Ectodermal cell (in vitro differentiated cells): ENCODE data around the gene ALKBH6.
A peak's percentile ranks its signal among the peaks of the same experiment; 100 is the strongest.

Source experiments
- H3K27ac ChIP-seq: 2 replicates; pipeline ENCODE4 v1.7.0; 2013; ENCODE audit warnings: mild to moderate bottlenecking, low read depth, low read length; ENCODE audit not compliant: insufficient read depth, poor library complexity, severe bottlenecking
- H3K27me3 ChIP-seq: 2 replicates; pipeline ENCODE4 v1.7.0; 2013; ENCODE audit warnings: mild to moderate bottlenecking, low read length; ENCODE audit not compliant: insufficient read depth, control insufficient read depth, poor library complexity, severe bottlenecking
- H3K36me3 ChIP-seq: one replicate; pipeline ENCODE4 v1.7.0; 2013; ENCODE audit warnings: low read length; ENCODE audit not compliant: control insufficient read depth, insufficient read depth
- H3K4me1 ChIP-seq: one replicate; pipeline ENCODE4 v1.7.0; 2013; ENCODE audit warnings: low read length; ENCODE audit not compliant: control insufficient read depth, insufficient read depth
- H3K4me3 ChIP-seq: 2 replicates; pipeline ENCODE4 v1.7.0; 2013; ENCODE audit warnings: low read depth, low read length, control low read depth; ENCODE audit not compliant: insufficient read depth
- H3K9me3 ChIP-seq: 2 replicates; pipeline ENCODE4 v1.7.0; 2013; ENCODE audit warnings: mild to moderate bottlenecking, low read length, moderate library complexity; ENCODE audit not compliant: control insufficient read depth
- WGBS, 2 experiments: methylation state at CpG; one replicate each; pipeline ENCODE4 v1.1.7; 2013; ENCODE audit warnings: missing lambda C conversion rate in 2 of 2; 5-methylcytosine and 5-hydroxymethylcytosine counted together

The ALKBH6 gene

GRCh38 chr19:36009633-36010379, 4.2 kb downstream of the ALKBH6 start:
- Histone ChIP-seq H3K27me3 (no peaks in the 10 kb centered on the region), H3K36me3 (no peaks in the 10 kb centered on the region), H3K27ac (no peak overlapping the region), H3K9me3 (no peaks in the 10 kb centered on the region), H3K4me1 (peaks cover 6% of the 10 kb centered on the region), H3K4me3 (peak overlapping the region; percentile 37)
- WGBS, 2 experiments, result 60 to 64% methylated on average over 15 of the region's 15 CpGs

- Histone ChIP-seq H3K27ac (no peak overlapping the region), H3K9me3 (no peaks in the 10 kb centered on the region), H3K4me1 (peaks cover 6% of the 10 kb centered on the region), H3K36me3 (no peaks in the 10 kb centered on the region), H3K27me3 (no peaks in the 10 kb centered on the region), H3K4me3 (peak overlapping the region; percentile 37)
- 2 to 3% methylated on average over 50 of the region's 50 CpGs for WGBS, 2 experiments
Measured at GRCh38 chr19:36009220-36009619, 4.8 kb downstream of the ALKBH6 start.

GRCh38 chr19:36008336-36008978, 5.6 kb downstream of the ALKBH6 start, which contains the start of gene SYNE4:
SYNE4 (minus strand) TSS chr19:36008813; CDS start chr19:36008681, 132 bp downstream.
- Histone ChIP-seq H3K4me3 (peak within 1 kb of the TSS; percentile 37), H3K27ac (no peak within 1 kb of the TSS)
- 44 to 54% methylated on average over 19 of the region's 19 CpGs for WGBS, 2 experiments

GRCh38 chr19:36006955-36007354, 7.1 kb downstream of the ALKBH6 start:
- H3K4me3 ChIP-seq, result no peak overlapping the region

More at GRCh38 chr19:36008336-36008978, 5.6 kb downstream of the ALKBH6 start, which contains the start of gene SYNE4:
- Histone ChIP-seq H3K4me1 (peaks cover 6% of the 10 kb centered on the region), H3K9me3 (no peaks in the 10 kb centered on the region), H3K27me3 (no peaks in the 10 kb centered on the region), H3K36me3 (no peaks in the 10 kb centered on the region)

GRCh38 chr19:36003284-36003683, 10.7 kb downstream of the ALKBH6 start:
- Histone ChIP-seq H3K27ac (no peak overlapping the region), H3K4me1 (no peaks in the 10 kb centered on the region), H3K9me3 (no peaks in the 10 kb centered on the region), H3K27me3 (no peaks in the 10 kb centered on the region), H3K4me3 (no peak overlapping the region), H3K36me3 (no peaks in the 10 kb centered on the region)
- 96 to 99% methylated on average over 4 of the region's 4 CpGs for WGBS, 2 experiments

More at GRCh38 chr19:36006955-36007354, 7.1 kb downstream of the ALKBH6 start:
- Histone ChIP-seq H3K27me3 (no peaks in the 10 kb centered on the region), H3K4me1 (peaks cover 6% of the 10 kb centered on the region), H3K9me3 (no peaks in the 10 kb centered on the region), H3K27ac (no peak overlapping the region), H3K36me3 (no peaks in the 10 kb centered on the region)
- WGBS, 2 experiments, result 91 to 94% methylated on average over 5 of the region's 5 CpGs

GRCh38 chr19:36001605-36002004, 12.4 kb downstream of the ALKBH6 start:
- Histone ChIP-seq H3K27me3 (no peaks in the 10 kb centered on the region), H3K36me3 (no peaks in the 10 kb centered on the region), H3K4me1 (no peaks in the 10 kb centered on the region), H3K4me3 (no peak overlapping the region), H3K9me3 (no peaks in the 10 kb centered on the region), H3K27ac (no peak overlapping the region)
- 98 to 100% methylated on average over 3 of the region's 3 CpGs for WGBS, 2 experiments

- H3K4me3 ChIP-seq, result no peak overlapping the region
- WGBS, 2 experiments, result 92 to 94% methylated on average over 8 of the region's 8 CpGs
- no peaks in the 10 kb centered on the region for H3K27me3 ChIP-seq
- H3K36me3 ChIP-seq, result no peaks in the 10 kb centered on the region
- no peaks in the 10 kb centered on the region for H3K9me3 ChIP-seq
- peaks cover 7% of the 10 kb centered on the region for H3K4me1 ChIP-seq
- H3K27ac ChIP-seq, result no peak overlapping the region
Measured at GRCh38 chr19:35996777-35997176, 17.2 kb downstream of the ALKBH6 start.

GRCh38 chr19:35995048-35995993, 18.7 kb downstream of the ALKBH6 start, which contains the start of gene SDHAF1:
SDHAF1 (plus strand) TSS chr19:35995188; CDS start chr19:35995275, 87 bp downstream.
- Histone ChIP-seq H3K27me3 (no peaks in the 10 kb centered on the region), H3K4me3 (peak within 1 kb of the TSS; percentile 88), H3K27ac (no peak within 1 kb of the TSS), H3K4me1 (peaks cover 7% of the 10 kb centered on the region), H3K36me3 (no peaks in the 10 kb centered on the region), H3K9me3 (no peaks in the 10 kb centered on the region)
- WGBS, 2 experiments, result 0 to 1% methylated on average over 97 of the region's 97 CpGs

- Histone ChIP-seq H3K27ac (no peak overlapping the region), H3K4me3 (no peak overlapping the region), H3K36me3 (no peaks in the 10 kb centered on the region), H3K27me3 (no peaks in the 10 kb centered on the region), H3K4me1 (peaks cover 7% of the 10 kb centered on the region), H3K9me3 (no peaks in the 10 kb centered on the region)
- 89 to 90% methylated on average over 49 of the region's 49 CpGs for WGBS, 2 experiments
Measured at GRCh38 chr19:35993923-35994598, 20.0 kb downstream of the ALKBH6 start.
